ENCODE measurements around the gene MED12L. TPM values are rescaled to one million over a fixed set of nuclear protein-coding genes. Genes with fewer than 3 reads are reported as not detected.
"Not testable (repeated sequence)": the region's sequence is repeated elsewhere in the genome, so short reads cannot be mapped to it uniquely, and the experiment has no call there.

MED12L gene
- total RNA-seq, 2 experiments from 2014 or later, result 2.9 to 3.4 TPM

GRCh38 chr3:151169262-151169947, 83.9 kb downstream of the MED12L start:
- ChIA-PET CTCF (interaction anchor here (0.6 to 7.7 kb wide), 16 partner anchors 8 to 668 kb away, joined by 3 to 165 read pairs (median 13); partner anchors contain the start of genes GPR171, P2RY13 and P2RY14), POLR2A (interaction anchor here (1.5 to 5.8 kb wide), 3 partner anchors 13 to 36 kb away, joined by 3 to 49 read pairs (median 4); partner anchors contain the start of gene GPR171)
- no peaks in the 10 kb centered on the region for H3K9me3 Mint-ChIP-seq
- H3K36me3 Mint-ChIP-seq (ENCODE audit: low read depth), result peaks cover 2% of the 10 kb centered on the region
- ATAC-seq (no peak), DNase-seq (no peak)
- H3K27me3 Mint-ChIP-seq, result no peaks in the 10 kb centered on the region
- peak overlapping the region; percentile 86 for H3K27ac Mint-ChIP-seq
- H3K4me3 Mint-ChIP-seq, result no peak overlapping the region
- intact Hi-C loops (cut with micrococcal nuclease), result loop anchor here (2.0 kb wide), 2 partner anchors 35 to 57 kb away; no protein-coding TSS in a partner anchor
- no peak for TF ChIP-seq CTCF (IDR thresholded peaks at IDR 0.05)
- H3K4me1 Mint-ChIP-seq (ENCODE audit: low read depth), result peaks cover 46% of the 10 kb centered on the region

GRCh38 chr3:151169948-151170679, 84.7 kb downstream of the MED12L start:
- intact Hi-C loops (cut with micrococcal nuclease), result loop anchor here (2.0 kb wide), 2 partner anchors 35 to 57 kb away; no protein-coding TSS in a partner anchor
- not testable (repeated sequence) for H3K36me3 Mint-ChIP-seq (ENCODE audit: low read depth); H3K9me3 Mint-ChIP-seq; H3K27me3 Mint-ChIP-seq
- H3K27ac Mint-ChIP-seq, result peak overlapping the region; percentile 86
- ChIA-PET CTCF (interaction anchor here (2.2 to 7.7 kb wide), 5 partner anchors 31 to 109 kb away, joined by 5 to 165 read pairs (median 33); partner anchors contain the start of gene P2RY14), POLR2A (interaction anchor here (1.8 to 5.8 kb wide), 3 partner anchors 12 to 37 kb away, joined by 4 to 49 read pairs (median 7); partner anchors contain the start of gene GPR171)
- peak overlapping the region; percentile 31 for H3K4me3 Mint-ChIP-seq
- ATAC-seq (peak; percentile 27), DNase-seq (peak; percentile 62)
- peaks cover 46% of the 10 kb centered on the region for H3K4me1 Mint-ChIP-seq (ENCODE audit: low read depth)

GRCh38 chr3:151171145-151171757, 85.8 kb downstream of the MED12L start:
- ATAC-seq, result peak; percentile 81
- Mint-ChIP-seq H3K9me3 (no peaks in the 10 kb centered on the region), H3K27ac (peak overlapping the region; percentile 86), H3K27me3 (no peaks in the 10 kb centered on the region), H3K36me3 (ENCODE audit: low read depth) (peaks cover 2% of the 10 kb centered on the region), H3K4me3 (peak overlapping the region; percentile 31), H3K4me1 (ENCODE audit: low read depth) (peaks cover 46% of the 10 kb centered on the region)
- intact Hi-C loops (cut with micrococcal nuclease), result no loop called here
- peak; percentile 73 for DNase-seq
- TF ChIP-seq CTCF (IDR thresholded peaks at IDR 0.05), result no peak
- POLR2A ChIA-PET, result interaction anchor here (0.7 to 5.8 kb wide), 11 partner anchors 11 to 56 kb away, joined by 3 to 49 read pairs (median 4); partner anchors contain the start of gene GPR171
- CTCF ChIA-PET, result interaction anchor here (0.6 to 7.7 kb wide), 14 partner anchors 9 to 155 kb away, joined by 3 to 165 read pairs (median 4); partner anchors contain the start of gene P2RY14

- CTCF ChIA-PET, result interaction anchor here (1.2 to 1.3 kb wide), 3 partner anchors 12 to 213 kb away, joined by 3 to 5 read pairs (median 3); no protein-coding TSS in a partner anchor
- no peaks in the 10 kb centered on the region for H3K27me3 Mint-ChIP-seq
- H3K27ac Mint-ChIP-seq, result no peak overlapping the region
- H3K4me1 Mint-ChIP-seq (ENCODE audit: low read depth), result peaks cover 36% of the 10 kb centered on the region
- peaks cover 2% of the 10 kb centered on the region for H3K36me3 Mint-ChIP-seq (ENCODE audit: low read depth)
- TF ChIP-seq CTCF (IDR thresholded peaks at IDR 0.05), result no peak
- H3K4me3 Mint-ChIP-seq, result no peak overlapping the region
- ATAC-seq, result no peak
- H3K9me3 Mint-ChIP-seq, result no peaks in the 10 kb centered on the region
- POLR2A ChIA-PET, result interaction anchor here (2.0 to 2.4 kb wide), 2 partner anchors 23 to 26 kb away, joined by 7 read pairs; no protein-coding TSS in a partner anchor
- DNase-seq, result no peak
- intact Hi-C loops (cut with micrococcal nuclease), result no loop called here
Measured at GRCh38 chr3:151174351-151174750, 88.9 kb downstream of the MED12L start.

GRCh38 chr3:151175952-151176351, 90.5 kb downstream of the MED12L start:
- H3K27ac Mint-ChIP-seq, result no peak overlapping the region
- no peak for TF ChIP-seq CTCF (IDR thresholded peaks at IDR 0.05)
- ChIA-PET CTCF (no interaction called here), POLR2A (interaction anchor here (1.1 kb wide), 1 partner anchor 26 kb away, joined by 3 read pairs; no protein-coding TSS in a partner anchor)
- peaks cover 29% of the 10 kb centered on the region for H3K4me1 Mint-ChIP-seq (ENCODE audit: low read depth)
- no peaks in the 10 kb centered on the region for H3K9me3 Mint-ChIP-seq
- no peak for ATAC-seq
- no peak for DNase-seq
- no peak overlapping the region for H3K4me3 Mint-ChIP-seq
- no peaks in the 10 kb centered on the region for H3K36me3 Mint-ChIP-seq (ENCODE audit: low read depth)
- no peaks in the 10 kb centered on the region for H3K27me3 Mint-ChIP-seq
- intact Hi-C loops (cut with micrococcal nuclease), result no loop called here
